Muscle of arm (tissue), 12 donors: ENCODE results near the gene KLHL33. TPM values are rescaled to one million over a fixed set of nuclear protein-coding genes. Genes with fewer than 3 reads are reported as not detected.

Experiments
- DNase-seq: peaks from one replicate; pipeline ENCODE4 v3.0.0-alpha.2; 2013
- polyA plus RNA-seq, 12 donors: library from polyadenylated mRNA; unstranded; fragments of 120-200 nt; gene quantifications; one replicate each; pipeline ENCODE4 v1.2.1, GENCODE V29; 2013; ENCODE audit not compliant: insufficient read length in 12 of 12

The KLHL33 gene
- polyA plus RNA-seq, 12 donors = 0.67 to 3.1 (median 1.6) TPM; not detected in 1

- no peak for DNase-seq
Measured at GRCh38 chr14:20376071-20376588, 59.8 kb downstream of the KLHL33 start.

Other genes with a start within 250 kb of the KLHL33 start
- gene OR11G2, start 245.3 kb downstream of the KLHL33 start, polyA plus RNA-seq = not detected
- not detected for gene OR11H6, start 212.5 kb downstream of the KLHL33 start, polyA plus RNA-seq
- gene OR11H7, start 207.2 kb downstream of the KLHL33 start, polyA plus RNA-seq = under 1 TPM in 7 of 12 donors, not detected in 5; 0.23 to 0.53 (median 0.35) TPM
- not detected for gene OR11H4, start 196.9 kb downstream of the KLHL33 start, polyA plus RNA-seq
- gene TTC5, start 130.2 kb downstream of the KLHL33 start, polyA plus RNA-seq = 10 to 100 TPM in 9 of 12 donors, 1 to 10 TPM in 2, not detected in 1; 8.5 to 14.9 (median 12.3) TPM
- 10 to 100 TPM in 11 of 12 donors, not detected in 1; 29.4 to 82.6 (median 67.0) TPM for gene CCNB1IP1, start 102.9 kb downstream of the KLHL33 start, polyA plus RNA-seq
- 10 to 100 TPM in 11 of 12 donors, not detected in 1; 17.2 to 52.0 (median 34.6) TPM for gene PARP2, start 92.5 kb downstream of the KLHL33 start, polyA plus RNA-seq
- 10 to 100 TPM in 11 of 12 donors, not detected in 1; 12.3 to 23.8 (median 18.8) TPM for gene TEP1, start 22.7 kb downstream of the KLHL33 start, polyA plus RNA-seq
- 10 to 100 TPM in 11 of 12 donors, not detected in 1; 21.1 to 55.6 (median 37.7) TPM for gene OSGEP, start 18.6 kb upstream of the KLHL33 start, polyA plus RNA-seq
- gene APEX1, start 19.1 kb upstream of the KLHL33 start, polyA plus RNA-seq = 100 to 1,000 TPM in 11 of 12 donors, not detected in 1; 131 to 222 (median 161) TPM
- gene PIP4P1, start 25.3 kb upstream of the KLHL33 start, polyA plus RNA-seq = 10 to 100 TPM in 11 of 12 donors, not detected in 1; 16.8 to 33.2 (median 21.7) TPM
- 10 to 100 TPM in 8 of 12 donors, 1 to 10 TPM in 3, not detected in 1; 8.0 to 19.0 (median 10.9) TPM for gene PNP, start 33.2 kb upstream of the KLHL33 start, polyA plus RNA-seq
- gene RNASE10, start 69.4 kb upstream of the KLHL33 start, polyA plus RNA-seq = under 1 TPM in 3 of 12 donors, not detected in 9; 0.12 to 0.39 (median 0.30) TPM
- gene RNASE9, start 124.9 kb upstream of the KLHL33 start, polyA plus RNA-seq = not detected
- not detected for gene RNASE11, start 151.8 kb upstream of the KLHL33 start, polyA plus RNA-seq
- gene RNASE12, start 155.2 kb upstream of the KLHL33 start, polyA plus RNA-seq = not detected
- gene OR6S1, start 205.5 kb upstream of the KLHL33 start, polyA plus RNA-seq = not detected
- gene RNASE4, start 248.4 kb upstream of the KLHL33 start, polyA plus RNA-seq = 10 to 100 TPM in 1 of 12 donors, 1 to 10 TPM in 10, not detected in 1; 2.2 to 25.2 (median 4.1) TPM